ENCODE data around the gene MKRN2OS.

- TF ChIP-seq REST (IDR thresholded peaks at IDR 0.05), result no peak
- no peak for TF ChIP-seq CTCF (IDR thresholded peaks at IDR 0.05; ENCODE audit: low read depth, low read length, missing input control)
- peak in 1 of 2 donors; percentile 9 for TF ChIP-seq RAD21 (IDR thresholded peaks at IDR 0.05)
- no peak for TF ChIP-seq GABPA (IDR thresholded peaks at IDR 0.05 in 1 of 2, conservative IDR thresholded peaks at IDR 0.05 in 1 of 2)
- no peak for TF ChIP-seq MAX (IDR thresholded peaks at IDR 0.05)
- no peak for TF ChIP-seq TAF1 (conservative IDR thresholded peaks at IDR 0.05)
- TF ChIP-seq ATF3 (IDR thresholded peaks at IDR 0.05), result no peak
- TF ChIP-seq ZBTB33 (IDR thresholded peaks at IDR 0.05), result no peak
- TF ChIP-seq RXRA (IDR thresholded peaks at IDR 0.05), result no peak
These were observed 38.0 kb upstream of the MKRN2OS start for GRCh38 chr3:12583280-12583679.

Data from liver (tissue), 3 donors.